ENCODE data around the gene CLIC5. TPM values are rescaled to one million over a fixed set of nuclear protein-coding genes. Genes with fewer than 3 reads are reported as not detected.

The CLIC5 gene
- total and polyA plus RNA-seq, 3 donors from 2014 or later: 2.7 to 17.1 (median 4.8) TPM

DNA sequence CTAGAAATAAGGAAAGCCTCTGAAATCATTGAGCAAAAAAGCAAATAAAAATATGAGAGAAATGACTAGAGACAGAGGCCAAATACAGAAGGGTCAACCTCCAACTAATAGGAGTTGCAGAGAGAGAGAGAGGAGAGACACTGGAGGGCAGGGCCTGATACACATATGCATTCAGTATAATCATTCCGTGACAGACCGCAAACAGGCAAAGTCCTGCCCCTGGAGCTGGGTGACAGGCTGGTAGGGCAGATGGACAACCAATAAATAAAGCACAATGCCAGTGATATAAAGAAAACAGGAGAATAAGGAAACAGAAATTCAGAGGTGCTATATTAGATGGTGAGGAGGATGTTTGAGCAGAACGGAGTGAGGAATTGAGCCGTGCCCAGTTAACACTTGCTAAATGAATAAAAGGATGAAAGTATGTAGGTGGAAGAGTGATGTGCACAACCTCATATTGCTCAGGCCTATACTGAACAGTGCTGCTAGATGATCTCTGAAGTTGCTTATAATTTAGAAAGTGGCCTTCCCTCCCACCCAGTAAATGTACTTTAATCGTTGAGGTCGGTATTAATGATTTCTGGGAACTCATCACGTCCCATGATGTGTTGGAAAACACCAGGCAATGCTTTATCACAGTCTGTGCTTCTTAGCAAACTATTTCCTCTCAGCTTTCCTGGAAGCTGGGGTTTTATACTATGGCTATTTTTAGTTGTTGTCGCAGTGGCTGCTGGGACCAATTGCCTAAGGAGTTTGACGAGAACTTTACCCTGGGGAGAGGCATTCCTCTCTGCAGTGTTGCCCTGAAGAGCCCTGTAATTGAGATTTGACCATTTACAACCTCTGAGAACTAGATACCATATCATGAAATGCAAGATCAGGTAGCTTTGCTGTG is 37.6 kb upstream of the CLIC5 start:
- intact Hi-C loops (cut with DNase I; ENCODE audit: low total_unique reads): no loop called here
- H3K27ac ChIP-seq: no peak overlapping the region
- H3K4me3 ChIP-seq: no peak overlapping the region
- no peaks in the 10 kb centered on the region for H3K36me3 ChIP-seq (ENCODE audit: low read depth, missing control alignments)
- no peak for DNase-seq
- TF ChIP-seq POLR2A (IDR thresholded peaks at IDR 0.05): no peak
- TF ChIP-seq, protein P1, sequence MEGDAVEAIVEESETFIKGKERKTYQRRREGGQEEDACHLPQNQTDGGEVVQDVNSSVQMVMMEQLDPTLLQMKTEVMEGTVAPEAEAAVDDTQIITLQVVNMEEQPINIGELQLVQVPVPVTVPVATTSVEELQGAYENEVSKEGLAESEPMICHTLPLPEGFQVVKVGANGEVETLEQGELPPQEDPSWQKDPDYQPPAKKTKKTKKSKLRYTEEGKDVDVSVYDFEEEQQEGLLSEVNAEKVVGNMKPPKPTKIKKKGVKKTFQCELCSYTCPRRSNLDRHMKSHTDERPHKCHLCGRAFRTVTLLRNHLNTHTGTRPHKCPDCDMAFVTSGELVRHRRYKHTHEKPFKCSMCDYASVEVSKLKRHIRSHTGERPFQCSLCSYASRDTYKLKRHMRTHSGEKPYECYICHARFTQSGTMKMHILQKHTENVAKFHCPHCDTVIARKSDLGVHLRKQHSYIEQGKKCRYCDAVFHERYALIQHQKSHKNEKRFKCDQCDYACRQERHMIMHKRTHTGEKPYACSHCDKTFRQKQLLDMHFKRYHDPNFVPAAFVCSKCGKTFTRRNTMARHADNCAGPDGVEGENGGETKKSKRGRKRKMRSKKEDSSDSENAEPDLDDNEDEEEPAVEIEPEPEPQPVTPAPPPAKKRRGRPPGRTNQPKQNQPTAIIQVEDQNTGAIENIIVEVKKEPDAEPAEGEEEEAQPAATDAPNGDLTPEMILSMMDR (IDR thresholded peaks at IDR 0.05): no peak
- H3K27me3 ChIP-seq: no peaks in the 10 kb centered on the region
- no peaks in the 10 kb centered on the region for H3K9me3 ChIP-seq
- 69 to 71% methylated on average over 9 of the region's 9 CpGs for WGBS, 2 donors
- no peaks in the 10 kb centered on the region for H3K4me1 ChIP-seq

DNA sequence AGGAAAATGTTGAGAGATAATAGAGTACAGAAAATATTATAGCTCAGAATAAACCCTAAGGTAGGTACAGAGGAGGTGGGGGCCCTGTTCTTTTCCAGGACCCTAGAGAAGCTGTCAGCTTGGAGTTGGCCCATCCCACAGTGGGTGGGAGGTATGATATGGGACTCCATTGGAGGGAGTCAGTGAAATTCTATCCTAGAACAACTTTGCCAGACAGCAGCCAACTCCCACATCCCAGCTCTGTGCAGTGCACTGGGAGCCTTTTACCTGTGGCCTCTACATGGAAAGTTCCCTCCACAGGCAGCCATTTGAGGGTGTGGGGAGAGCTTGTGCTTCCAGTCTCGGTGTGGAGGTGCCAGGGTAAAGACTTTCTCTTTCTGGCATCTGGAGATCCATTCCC is 36.8 kb upstream of the CLIC5 start:
- Histone ChIP-seq H3K36me3 (ENCODE audit: low read depth, missing control alignments) (no peaks in the 10 kb centered on the region), H3K27me3 (no peaks in the 10 kb centered on the region), H3K9me3 (no peaks in the 10 kb centered on the region), H3K4me3 (no peak overlapping the region), H3K27ac (no peak overlapping the region), H3K4me1 (no peaks in the 10 kb centered on the region)
- intact Hi-C loops (cut with DNase I; ENCODE audit: low total_unique reads): no loop called here
- no peak for DNase-seq
- 82 to 93% methylated on average over 1 of the region's 1 CpG for WGBS, 2 donors
- TF ChIP-seq POLR2A (IDR thresholded peaks at IDR 0.05): no peak
- TF ChIP-seq, protein P1 (IDR thresholded peaks at IDR 0.05): no peak

DNA sequence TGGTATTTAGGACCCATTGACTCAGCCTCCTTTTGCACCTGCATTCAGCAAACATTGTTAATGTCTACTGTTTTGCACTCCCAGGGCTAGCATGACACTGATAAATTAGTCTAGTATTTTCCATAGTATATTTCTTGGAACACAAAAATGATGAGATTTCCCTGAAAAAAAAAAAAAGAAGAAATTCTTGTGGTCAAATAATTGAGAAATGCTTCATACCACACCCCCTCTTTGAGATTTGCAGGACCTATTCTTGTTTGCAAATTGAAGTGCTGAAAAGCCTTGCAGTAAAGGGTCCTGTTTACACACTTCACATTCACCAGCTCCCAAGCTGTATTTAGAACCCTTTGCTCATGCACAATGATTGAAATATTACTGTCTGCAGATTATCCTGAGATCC is 36.3 kb upstream of the CLIC5 start:
- no peak for DNase-seq
- intact Hi-C loops (cut with DNase I; ENCODE audit: low total_unique reads): no loop called here

DNA sequence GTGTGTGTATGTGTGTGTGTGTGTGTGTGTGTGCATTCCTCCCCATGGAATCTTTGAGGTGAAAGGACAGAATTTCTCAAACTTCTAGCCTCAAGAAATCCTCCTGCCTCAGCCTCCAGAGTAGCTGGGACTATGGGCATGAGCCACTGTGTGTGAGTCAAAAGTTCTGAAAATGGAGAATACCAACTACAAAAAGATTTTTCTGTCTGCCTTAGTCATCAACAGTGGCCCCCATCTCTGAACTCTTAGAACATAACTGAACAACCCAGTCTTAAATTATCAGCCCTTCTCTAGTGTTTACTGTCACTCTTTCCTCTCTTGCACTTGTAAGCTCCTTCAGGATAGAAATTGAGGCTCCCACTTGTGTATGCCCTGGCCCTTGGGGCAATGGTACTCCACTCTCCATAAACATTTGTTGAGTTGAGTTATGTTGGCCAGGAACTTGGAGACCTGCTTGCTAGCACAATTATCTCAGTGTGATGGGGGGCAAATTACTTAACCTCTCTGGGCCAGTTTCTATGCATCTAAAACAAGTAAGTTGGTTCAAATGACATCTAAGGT is 35.3 kb upstream of the CLIC5 start:
- TF ChIP-seq POLR2A (IDR thresholded peaks at IDR 0.05): no peak
- TF ChIP-seq, protein P1 (IDR thresholded peaks at IDR 0.05): no peak
- Histone ChIP-seq H3K9me3 (no peaks in the 10 kb centered on the region), H3K4me1 (no peaks in the 10 kb centered on the region), H3K4me3 (no peak overlapping the region), H3K36me3 (ENCODE audit: low read depth, missing control alignments) (no peaks in the 10 kb centered on the region), H3K27me3 (no peaks in the 10 kb centered on the region), H3K27ac (no peak overlapping the region)
- intact Hi-C loops (cut with DNase I; ENCODE audit: low total_unique reads): no loop called here
- DNase-seq: no peak

More for the DNA sequence above, 36.3 kb upstream of the CLIC5 start:
- H3K4me1 ChIP-seq: no peaks in the 10 kb centered on the region
- H3K9me3 ChIP-seq: no peaks in the 10 kb centered on the region
- no peak for TF ChIP-seq POLR2A (IDR thresholded peaks at IDR 0.05)
- TF ChIP-seq, protein P1 (IDR thresholded peaks at IDR 0.05): no peak
- H3K4me3 ChIP-seq: no peak overlapping the region
- H3K36me3 ChIP-seq (ENCODE audit: low read depth, missing control alignments): no peaks in the 10 kb centered on the region
- no peaks in the 10 kb centered on the region for H3K27me3 ChIP-seq
- H3K27ac ChIP-seq: no peak overlapping the region

Data from testis (tissue), 3 donors.